Activated CD8-positive, alpha-beta T cell treated with anti-CD3 and anti-CD28 coated beads for 36 hours (primary cell): ENCODE data around the gene INPP4B. TPM values are rescaled to one million over a fixed set of nuclear protein-coding genes. Genes with fewer than 3 reads are reported as not detected.
A peak's percentile ranks its signal among the peaks of the same experiment; 100 is the strongest.

ENCODE experiments used
- ATAC-seq: fragments of 200-7000 bp; cut with Tn5 transposase; one replicate; pipeline ENCODE4 v1.10.0; 2021; ENCODE audit warnings: mild to moderate bottlenecking, moderate library complexity
- CTCF ChIA-PET: fragments of 350-600 bp; sonication (Branson Sonifier 250); formaldehyde crosslinking; loops from one replicate; lab custom pipeline; 2021; ENCODE audit warnings: antibody characterized with exemption; lab: Charles Lee
- POLR2A ChIA-PET: fragments of 350-600 bp; sonication (Branson Sonifier 250); formaldehyde crosslinking; loops from one replicate; lab custom pipeline; 2021; ENCODE audit warnings: antibody characterized with exemption; lab: Charles Lee
- DNase-seq: peaks from one replicate; pipeline ENCODE4 v3.0.0-alpha.2; 2020
- H3K27ac Mint-ChIP-seq: one replicate; pipeline ENCODE4 v1.8.0; 2021; ENCODE audit warnings: mild to moderate bottlenecking, mixed read lengths
- H3K27me3 Mint-ChIP-seq: one replicate; pipeline ENCODE4 v1.8.0; 2021; ENCODE audit warnings: mixed read lengths
- H3K36me3 Mint-ChIP-seq: one replicate; pipeline ENCODE4 v1.8.0; 2021; ENCODE audit warnings: low read depth, mixed read lengths
- H3K4me1 Mint-ChIP-seq: one replicate; pipeline ENCODE4 v1.8.0; 2021; ENCODE audit warnings: low read depth, mixed read lengths
- H3K4me3 Mint-ChIP-seq: one replicate; pipeline ENCODE4 v1.8.0; 2021; ENCODE audit warnings: mild to moderate bottlenecking, moderate library complexity, mixed read lengths
- H3K9me3 Mint-ChIP-seq: one replicate; pipeline ENCODE4 v1.8.0; 2021; ENCODE audit warnings: mixed read lengths
- intact Hi-C: fragments of 100-400 bp; cut with micrococcal nuclease; formaldehyde crosslinking; loops from one replicate; pipeline ENCODE4 v1.10.0; 2022
- total RNA-seq, 2 experiments: library from RNA; stranded (reverse); gene quantifications; one replicate each; pipeline ENCODE4 v1.2.3, GENCODE V29; 2021
- TF ChIP-seq, protein P1 (sequence below): fragments of 200-600 bp; IDR thresholded peaks from one replicate; pipeline ENCODE4 v1.8.0; 2022; ENCODE audit warnings: antibody characterized with exemption, mild to moderate bottlenecking

Gene INPP4B
- total RNA-seq, 2 experiments from 2014 or later, result 46.1 to 46.9 TPM

DNA sequence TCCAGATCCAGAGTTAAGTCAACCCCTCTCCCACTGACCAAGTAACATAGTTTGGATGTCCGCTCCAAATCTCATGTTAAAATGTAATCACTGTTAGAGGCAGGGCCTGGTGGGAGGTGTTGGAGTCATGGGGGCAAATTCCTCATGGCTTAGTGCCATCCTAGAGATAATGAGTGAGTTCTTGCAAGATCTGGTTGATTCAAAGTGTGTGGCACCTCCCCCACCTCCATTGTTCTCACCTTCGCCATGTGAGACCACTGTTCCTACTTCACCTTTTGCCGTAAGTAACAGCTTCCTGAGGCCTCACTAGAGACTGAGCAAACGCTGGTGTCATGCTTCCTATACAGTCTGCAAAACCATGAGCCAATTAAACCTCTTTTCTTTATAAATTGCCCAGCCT lies 548.8 kb downstream of the INPP4B start:
- ChIA-PET CTCF (interaction anchor here (1.8 kb wide), 1 partner anchor 10 kb away, joined by 4 read pairs; no protein-coding TSS in a partner anchor), POLR2A (interaction anchor here (0.6 kb wide), 1 partner anchor 32 kb away, joined by 3 read pairs; no protein-coding TSS in a partner anchor)
- Mint-ChIP-seq H3K9me3 (peaks cover 1% of the 10 kb centered on the region), H3K36me3 (peaks cover 61% of the 10 kb centered on the region), H3K27me3 (no peaks in the 10 kb centered on the region), H3K27ac (no peak overlapping the region), H3K4me3 (no peak overlapping the region), H3K4me1 (peaks cover 37% of the 10 kb centered on the region)
- ATAC-seq, result no peak
- TF ChIP-seq, protein P1, sequence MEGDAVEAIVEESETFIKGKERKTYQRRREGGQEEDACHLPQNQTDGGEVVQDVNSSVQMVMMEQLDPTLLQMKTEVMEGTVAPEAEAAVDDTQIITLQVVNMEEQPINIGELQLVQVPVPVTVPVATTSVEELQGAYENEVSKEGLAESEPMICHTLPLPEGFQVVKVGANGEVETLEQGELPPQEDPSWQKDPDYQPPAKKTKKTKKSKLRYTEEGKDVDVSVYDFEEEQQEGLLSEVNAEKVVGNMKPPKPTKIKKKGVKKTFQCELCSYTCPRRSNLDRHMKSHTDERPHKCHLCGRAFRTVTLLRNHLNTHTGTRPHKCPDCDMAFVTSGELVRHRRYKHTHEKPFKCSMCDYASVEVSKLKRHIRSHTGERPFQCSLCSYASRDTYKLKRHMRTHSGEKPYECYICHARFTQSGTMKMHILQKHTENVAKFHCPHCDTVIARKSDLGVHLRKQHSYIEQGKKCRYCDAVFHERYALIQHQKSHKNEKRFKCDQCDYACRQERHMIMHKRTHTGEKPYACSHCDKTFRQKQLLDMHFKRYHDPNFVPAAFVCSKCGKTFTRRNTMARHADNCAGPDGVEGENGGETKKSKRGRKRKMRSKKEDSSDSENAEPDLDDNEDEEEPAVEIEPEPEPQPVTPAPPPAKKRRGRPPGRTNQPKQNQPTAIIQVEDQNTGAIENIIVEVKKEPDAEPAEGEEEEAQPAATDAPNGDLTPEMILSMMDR, result no peak
- intact Hi-C loops, result loop anchor here (10.0 kb wide), 1 partner anchor 107 kb away; no protein-coding TSS in a partner anchor
- DNase-seq, result no peak

DNA sequence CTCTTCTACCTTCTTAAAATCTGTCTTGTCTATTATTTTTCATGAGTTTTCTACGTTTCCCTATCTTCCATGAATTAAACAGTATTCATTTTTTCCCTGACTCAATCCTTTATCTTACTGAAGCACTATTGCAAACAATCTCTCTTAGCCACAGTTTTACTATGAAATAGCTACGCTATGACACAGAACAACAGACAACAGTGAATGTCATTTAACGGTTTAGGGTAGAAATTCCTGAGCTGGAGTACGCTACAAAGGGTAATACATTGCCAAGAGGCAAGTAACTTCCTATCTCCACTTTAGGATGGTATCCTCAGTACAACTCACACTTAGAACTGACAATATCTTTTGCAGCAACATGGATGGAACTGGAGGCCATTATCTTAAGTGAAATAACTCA lies 552.6 kb downstream of the INPP4B start:
- intact Hi-C loops, result loop anchor here (10.0 kb wide), 1 partner anchor 111 kb away; no protein-coding TSS in a partner anchor
- TF ChIP-seq, protein P1, result no peak
- peaks cover 43% of the 10 kb centered on the region for H3K4me1 Mint-ChIP-seq

DNA sequence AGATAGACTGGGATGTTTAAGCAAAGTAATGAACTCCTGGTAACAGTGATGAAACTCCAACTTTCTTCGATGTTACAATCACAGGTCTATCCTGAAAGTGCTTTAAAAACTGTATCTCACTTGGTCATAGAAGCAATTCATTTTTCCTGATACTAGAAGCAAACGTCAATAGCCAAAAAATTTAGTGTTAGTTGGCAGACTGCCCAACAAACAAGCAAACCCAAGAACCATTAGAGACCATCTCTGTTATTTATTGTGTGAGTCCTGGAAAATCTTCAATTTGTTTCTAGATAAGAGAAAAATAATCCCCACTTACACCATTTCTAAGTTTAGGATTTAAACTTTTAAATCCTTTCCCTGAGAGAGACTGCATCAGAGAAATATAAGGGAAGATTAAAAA lies 553.9 kb downstream of the INPP4B start:
- TF ChIP-seq, protein P1, result no peak
- peaks cover 9% of the 10 kb centered on the region for H3K9me3 Mint-ChIP-seq
- H3K27me3 Mint-ChIP-seq, result no peaks in the 10 kb centered on the region
- DNase-seq, result no peak
- ATAC-seq, result no peak
- CTCF ChIA-PET, result interaction anchor here (1.9 kb wide), 1 partner anchor 10 kb away, joined by 9 read pairs; no protein-coding TSS in a partner anchor
- intact Hi-C loops, result loop anchor here (10.0 kb wide), 1 partner anchor 113 kb away; no protein-coding TSS in a partner anchor
- no peak overlapping the region for H3K27ac Mint-ChIP-seq
- H3K4me1 Mint-ChIP-seq, result peaks cover 38% of the 10 kb centered on the region
- no peak overlapping the region for H3K4me3 Mint-ChIP-seq
- POLR2A ChIA-PET, result no interaction called here
- H3K36me3 Mint-ChIP-seq, result peaks cover 59% of the 10 kb centered on the region

More for the DNA sequence above, 552.6 kb downstream of the INPP4B start:
- Mint-ChIP-seq H3K9me3 (peaks cover 10% of the 10 kb centered on the region), H3K4me3 (no peak overlapping the region), H3K27me3 (no peaks in the 10 kb centered on the region), H3K36me3 (peaks cover 65% of the 10 kb centered on the region), H3K27ac (no peak overlapping the region)
- POLR2A ChIA-PET, result no interaction called here
- CTCF ChIA-PET, result interaction anchor here (1.0 to 2.9 kb wide), 2 partner anchors 11 to 25 kb away, joined by 3 to 13 read pairs; no protein-coding TSS in a partner anchor
- ATAC-seq (no peak), DNase-seq (no peak)

DNA sequence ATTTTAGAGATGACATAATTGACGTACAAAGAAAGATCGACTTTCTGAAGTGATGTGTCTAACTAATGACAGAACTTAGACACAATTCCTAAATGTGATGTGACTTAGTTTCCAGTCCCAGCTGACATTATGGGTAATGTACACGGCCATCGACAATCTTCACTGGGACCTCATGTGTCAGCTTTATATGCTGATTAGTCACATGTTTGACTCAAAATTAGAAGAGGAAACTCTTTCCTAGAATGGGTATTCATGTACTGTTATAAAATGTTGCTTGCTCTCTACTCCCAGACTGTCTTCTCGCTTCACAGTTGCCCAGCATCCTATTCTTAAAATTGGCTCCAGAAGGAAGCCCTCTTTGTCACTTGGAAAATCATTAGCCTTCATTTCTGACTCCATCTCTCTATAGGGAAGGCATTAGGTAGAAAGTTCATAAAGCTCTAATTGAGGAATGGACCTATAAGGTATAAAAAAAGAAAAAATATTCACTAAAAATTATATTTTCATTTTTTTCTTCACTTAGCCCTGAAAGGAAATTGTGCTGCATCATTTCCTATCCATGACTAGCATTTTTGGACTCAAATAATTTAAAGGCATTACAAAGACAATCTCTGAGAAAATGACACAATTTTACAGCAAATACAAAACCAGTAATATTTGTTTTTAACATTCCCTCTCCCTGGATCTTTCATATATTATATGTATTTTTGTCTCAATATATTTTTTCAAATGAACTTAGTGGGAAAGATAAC lies 554.6 kb downstream of the INPP4B start:
- ChIA-PET CTCF (interaction anchor here (0.9 to 1.9 kb wide), 2 partner anchors 9 to 87 kb away, joined by 3 to 9 read pairs; no protein-coding TSS in a partner anchor), POLR2A (interaction anchor here (0.9 kb wide), 1 partner anchor 12 kb away, joined by 3 read pairs; no protein-coding TSS in a partner anchor)
- no peak overlapping the region for H3K4me3 Mint-ChIP-seq
- DNase-seq, result no peak
- peak overlapping the region; percentile 16 for H3K27ac Mint-ChIP-seq
- TF ChIP-seq, protein P1, result no peak
- H3K27me3 Mint-ChIP-seq, result no peaks in the 10 kb centered on the region
- intact Hi-C loops, result loop anchor here (10.0 kb wide), 1 partner anchor 113 kb away; no protein-coding TSS in a partner anchor
- no peak for ATAC-seq
- H3K4me1 Mint-ChIP-seq, result peaks cover 45% of the 10 kb centered on the region
- H3K36me3 Mint-ChIP-seq, result peaks cover 61% of the 10 kb centered on the region
- H3K9me3 Mint-ChIP-seq, result peaks cover 9% of the 10 kb centered on the region
